ENCODE measurements around the gene PTDSS2.

DNA sequence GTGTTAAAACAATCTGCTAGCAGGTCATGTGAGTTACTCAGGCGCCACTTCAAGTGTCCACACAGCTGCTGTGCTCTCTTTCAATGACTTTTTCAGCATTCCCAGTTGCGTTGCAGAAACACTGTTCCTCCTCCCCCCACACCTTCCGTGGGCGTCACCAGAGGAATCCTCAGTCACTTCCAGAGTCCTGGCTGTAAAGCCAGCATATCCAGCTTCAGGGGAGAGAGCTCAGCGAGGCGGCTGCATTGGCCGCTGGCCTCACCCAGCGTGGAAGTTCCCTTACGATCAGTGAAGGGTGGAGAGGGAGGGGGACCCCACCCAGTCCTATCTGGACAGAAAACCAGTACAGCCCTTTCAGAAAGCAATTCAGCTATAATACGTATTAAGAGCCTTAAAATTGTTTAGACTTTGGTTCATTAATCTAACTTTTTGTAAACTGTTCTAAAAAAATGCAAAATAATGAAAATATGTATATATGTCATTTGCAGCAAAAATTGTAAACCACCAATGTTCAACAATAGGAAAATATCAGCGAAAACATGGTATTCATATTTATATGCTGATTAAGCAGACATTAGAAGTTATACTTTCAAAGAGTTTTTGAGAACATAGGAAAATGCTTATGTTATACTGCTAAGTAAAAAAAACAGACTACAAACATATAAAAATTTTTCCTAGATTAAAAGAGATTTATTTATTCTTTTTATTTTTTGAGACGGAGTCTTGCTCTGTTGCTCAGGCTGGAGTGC lies 5.5 kb upstream of the PTDSS2 start:
- TF ChIP-seq CTCF (IDR thresholded peaks at IDR 0.05) (no peak), POLR2A (IDR thresholded peaks at IDR 0.05; ENCODE audit: low read depth) (no peak), POLR2AphosphoS5 (IDR thresholded peaks at IDR 0.05) (no peak), EP300 (IDR thresholded peaks at IDR 0.05) (no peak)
